NCI-H2227 (cell line): ENCODE measurements around the gene DEK.
"Not testable (repeated sequence)": the region's sequence is repeated elsewhere in the genome, so short reads cannot be mapped to it uniquely, and the experiment has no call there.

Experiments used
- DNase-seq: peaks from one replicate; lab custom pipeline; 2025; ENCODE audit not compliant: unreplicated experiment; lab: John Stamatoyannopoulos, UW

DEK gene

DNA sequence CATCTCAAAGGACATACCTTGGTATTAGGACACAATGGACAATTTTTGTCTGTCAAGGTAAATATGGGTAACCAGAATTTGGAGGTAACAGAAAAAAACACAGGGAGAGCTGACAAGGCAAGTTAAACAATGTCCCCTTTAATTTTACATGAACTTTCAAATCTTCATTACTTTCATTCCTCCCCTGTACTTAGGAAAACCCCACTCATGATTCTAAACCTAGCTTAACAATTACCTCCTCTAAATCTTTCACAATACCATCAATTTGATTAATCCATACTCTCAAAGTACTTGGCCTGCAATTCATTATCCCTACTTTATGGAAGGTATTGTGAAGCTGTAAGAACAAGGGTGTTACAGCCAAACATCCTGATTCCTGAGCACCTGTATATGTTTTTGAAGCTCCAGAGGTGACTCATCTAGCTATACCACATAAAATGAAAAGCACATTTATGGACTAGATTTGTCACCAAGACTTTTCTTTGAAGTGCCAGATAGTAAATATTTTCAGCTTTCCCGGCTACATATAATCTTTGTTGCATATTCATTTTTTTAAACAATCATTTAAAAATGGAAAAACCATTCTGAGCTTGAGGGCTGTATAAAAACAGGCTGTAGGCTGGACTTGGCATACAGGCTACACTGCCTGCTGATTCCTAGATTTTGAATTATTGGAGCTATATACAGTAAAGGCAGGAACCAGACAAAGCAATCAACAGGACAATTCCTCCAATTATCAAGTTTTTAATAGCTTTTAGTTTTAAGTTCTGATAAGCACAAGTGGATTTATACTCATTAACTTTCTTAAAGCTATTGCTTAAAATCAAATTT, 22.9 kb downstream of the DEK start:
- DNase-seq, result no peak

- DNase-seq, result no peak
These were observed 24.1 kb downstream of the DEK start for GRCh38 chr6:18240230-18240629.

GRCh38 chr6:18237167-18237566, 27.2 kb downstream of the DEK start:
- no peak for DNase-seq

GRCh38 chr6:18235524-18235923, 28.8 kb downstream of the DEK start:
- DNase-seq, result no peak

DNA sequence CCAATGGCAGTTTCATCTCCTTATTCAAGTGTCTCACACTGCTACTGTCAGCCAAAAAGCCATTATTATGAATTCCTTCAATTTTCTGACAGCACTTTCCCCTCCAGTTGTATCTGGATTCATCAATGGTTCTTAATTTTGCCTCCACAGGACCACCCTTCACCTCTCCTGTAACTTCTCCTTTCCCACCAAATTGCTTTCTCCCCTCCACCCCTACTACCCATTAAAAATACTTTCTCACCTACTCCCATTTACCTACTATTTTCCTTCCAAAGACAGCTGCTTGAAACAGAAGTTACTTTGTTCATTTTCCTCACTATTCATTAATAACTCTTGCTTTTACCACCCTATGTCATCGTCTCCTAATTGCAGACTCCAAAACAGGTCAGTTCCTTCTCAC, 29.8 kb downstream of the DEK start:
- no peak for DNase-seq

GRCh38 chr6:18233770-18234169, 30.6 kb downstream of the DEK start:
- DNase-seq, result not testable (repeated sequence)

- DNase-seq, result not testable (repeated sequence)
These were observed 32.5 kb downstream of the DEK start for GRCh38 chr6:18231856-18232255.

DNA sequence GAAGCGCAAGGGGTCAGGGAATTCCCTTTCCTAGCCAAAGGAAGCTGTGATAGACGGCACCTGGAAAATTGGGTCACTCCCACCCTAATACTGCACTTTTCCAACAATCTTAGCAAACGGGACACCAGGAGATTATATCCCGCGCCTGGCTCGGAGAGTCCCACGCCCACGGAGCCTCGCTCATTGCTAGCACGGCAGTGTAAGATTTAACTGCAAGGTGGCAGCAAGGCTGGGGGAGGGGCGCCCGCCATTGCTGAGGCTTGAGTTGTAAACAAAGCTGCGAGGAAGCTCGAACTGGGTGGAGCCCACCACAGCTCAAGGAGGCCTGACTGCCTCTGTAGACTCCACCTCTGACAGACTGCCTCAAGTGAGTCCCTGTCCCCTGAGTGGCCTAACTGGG, 35.7 kb downstream of the DEK start:
- not testable (repeated sequence) for DNase-seq

- not testable (repeated sequence) for DNase-seq
These were observed 37.2 kb downstream of the DEK start for GRCh38 chr6:18227166-18227565.

- DNase-seq, result not testable (repeated sequence)
These were observed 37.8 kb downstream of the DEK start for GRCh38 chr6:18226451-18227105.

DNA sequence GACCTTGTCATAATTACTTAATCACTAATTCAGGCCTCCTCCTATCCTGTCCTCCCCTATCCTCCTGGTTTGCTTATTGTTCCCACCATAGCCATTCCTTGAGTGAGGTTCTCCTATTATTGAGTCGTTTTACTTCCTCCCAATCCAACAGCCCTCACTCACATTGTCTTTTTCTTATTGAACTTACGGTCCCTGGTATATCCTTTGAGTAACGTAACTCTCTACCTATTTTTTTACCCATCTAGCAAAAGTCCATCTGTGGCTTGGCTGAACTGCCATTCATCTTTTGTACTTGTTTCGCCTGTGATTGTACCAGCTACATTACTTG, 43.1 kb downstream of the DEK start:
- no peak for DNase-seq

- DNase-seq, result no peak
These were observed 44.7 kb downstream of the DEK start for GRCh38 chr6:18219591-18219990.

DNA sequence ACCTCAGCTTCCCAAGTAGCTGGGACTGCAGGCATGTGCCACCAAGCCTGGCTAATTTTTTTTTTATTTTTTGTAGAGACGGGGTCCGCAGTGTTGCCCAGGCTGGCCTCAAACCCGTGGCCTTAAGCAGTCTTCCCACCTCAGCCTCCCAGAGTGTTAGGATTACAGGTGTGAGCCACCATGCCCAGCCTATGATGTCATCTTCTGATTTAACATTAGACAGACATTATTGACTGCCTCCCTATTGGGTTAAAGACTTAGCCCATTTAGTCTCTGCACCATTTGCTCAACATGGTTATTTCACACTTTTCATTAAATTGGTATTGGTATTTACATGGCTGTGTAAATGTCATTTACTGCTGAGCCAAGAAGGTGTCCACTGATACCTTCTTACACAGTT, 46.1 kb downstream of the DEK start:
- DNase-seq, result no peak

- no peak for DNase-seq
These were observed 47.9 kb downstream of the DEK start for GRCh38 chr6:18216411-18216810.

DNA sequence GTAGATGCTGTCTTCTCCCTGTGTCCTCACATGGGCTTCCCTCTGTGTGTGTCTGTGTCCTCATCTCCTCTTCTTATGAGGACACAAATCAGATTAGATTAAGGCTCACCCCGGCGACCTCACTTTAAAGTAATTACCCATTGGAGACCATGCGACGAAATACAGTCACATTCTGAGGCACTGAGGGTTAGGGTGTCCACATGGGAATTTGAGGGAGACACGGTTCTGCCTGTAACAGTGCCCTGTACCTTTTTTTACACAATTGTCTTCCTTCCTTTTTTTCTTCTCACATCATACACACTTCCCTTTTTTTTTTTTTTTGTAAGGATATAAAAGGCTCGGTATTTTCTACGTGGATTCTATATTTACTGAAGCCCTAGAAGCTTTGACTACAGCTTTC, 48.9 kb downstream of the DEK start:
- no peak for DNase-seq

GRCh38 chr6:18214003-18214402, 50.3 kb downstream of the DEK start:
- DNase-seq, result no peak

DNA sequence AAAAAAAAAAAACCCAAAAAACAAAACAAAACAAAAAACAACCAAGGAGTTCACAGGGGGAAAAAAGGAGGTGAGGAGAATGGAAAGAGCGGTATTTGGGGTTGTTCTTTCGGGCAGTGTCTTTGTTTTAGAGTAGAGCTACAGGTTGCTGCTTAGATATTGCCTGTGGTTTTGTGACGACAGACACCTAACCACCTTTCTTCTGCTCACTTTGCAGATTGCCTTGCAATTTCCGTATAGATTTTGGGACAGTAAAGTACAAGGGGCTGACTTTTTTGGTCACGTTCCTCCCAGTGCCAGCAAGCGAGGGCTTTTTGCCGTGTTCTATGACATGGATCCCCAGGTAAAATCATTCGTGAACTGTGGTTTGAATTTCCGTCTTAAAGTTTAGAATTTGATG, 50.9 kb downstream of the DEK start:
- DNase-seq, result no peak

- no peak for DNase-seq
These were observed 52.1 kb downstream of the DEK start for GRCh38 chr6:18212231-18212630.

DNA sequence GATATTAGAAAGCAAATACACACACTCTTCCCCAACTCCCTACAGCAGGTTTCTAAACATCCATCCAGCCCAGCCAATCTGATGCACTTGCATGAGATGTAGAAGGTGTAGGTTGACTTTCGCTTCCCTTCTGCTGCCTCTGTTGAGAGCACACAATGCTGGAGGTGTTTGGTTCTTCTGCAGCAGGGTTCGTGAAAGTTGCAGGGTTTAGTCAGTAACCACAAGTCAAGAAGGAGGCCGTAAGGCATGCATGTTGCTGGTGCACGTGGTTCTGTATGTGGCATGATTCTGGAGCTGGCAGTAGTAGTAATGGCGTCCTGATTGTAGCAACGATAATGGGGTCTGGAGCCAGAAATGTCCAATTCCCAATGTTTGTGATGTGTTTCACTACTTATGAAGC, 53.0 kb downstream of the DEK start:
- no peak for DNase-seq

DNA sequence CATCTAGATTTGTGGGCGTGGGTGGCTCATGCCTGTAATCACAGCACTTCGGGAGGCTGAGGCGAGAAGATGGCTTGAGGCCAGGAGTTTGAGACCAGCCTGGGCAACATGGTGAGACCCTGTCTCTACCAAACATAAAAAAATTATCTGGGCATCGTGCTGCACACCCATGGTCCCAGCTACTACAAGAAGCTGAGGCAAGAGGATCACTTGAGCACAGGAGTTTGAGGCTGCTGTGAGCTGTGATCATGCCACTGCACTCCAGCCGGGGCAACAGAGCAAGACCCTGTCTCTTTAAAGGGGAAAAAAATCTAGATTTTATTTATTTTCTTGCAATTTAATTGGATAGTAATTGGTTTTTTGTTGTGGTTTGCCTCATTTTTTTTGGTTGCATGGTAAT, 53.6 kb downstream of the DEK start:
- no peak for DNase-seq

DNA sequence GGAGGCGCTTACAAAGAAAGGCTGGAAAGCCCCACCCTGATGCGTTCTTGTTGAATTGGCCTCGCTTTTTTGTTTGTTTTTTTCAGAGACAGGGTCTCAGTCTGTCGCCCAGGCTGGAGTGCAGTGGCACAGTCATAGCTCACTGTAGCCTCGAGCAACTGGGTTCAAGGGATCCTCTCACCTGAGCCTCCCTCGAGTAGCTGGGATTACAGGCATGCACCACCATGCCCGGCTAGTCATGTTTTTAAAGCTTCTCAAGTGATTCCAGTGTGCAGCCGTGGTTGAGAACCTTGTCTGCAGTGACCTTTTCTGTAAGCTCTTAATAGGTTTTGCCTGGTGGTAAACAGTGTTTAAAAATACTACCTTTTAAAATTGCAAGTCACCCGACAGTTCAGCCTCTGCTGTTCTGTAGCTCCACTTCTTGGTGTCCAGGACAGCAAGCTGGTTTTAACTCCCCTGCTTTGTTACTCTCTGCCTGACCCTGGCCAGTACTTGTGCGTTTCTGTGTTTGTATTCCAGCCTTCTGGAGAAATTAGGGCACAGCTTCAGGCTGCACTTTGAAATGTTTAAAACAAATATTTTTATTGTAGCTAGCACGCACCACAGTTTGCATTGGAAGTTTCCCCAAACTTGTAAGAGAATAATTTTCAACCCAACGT, 54.7 kb downstream of the DEK start:
- DNase-seq, result peak; percentile 7

DNA sequence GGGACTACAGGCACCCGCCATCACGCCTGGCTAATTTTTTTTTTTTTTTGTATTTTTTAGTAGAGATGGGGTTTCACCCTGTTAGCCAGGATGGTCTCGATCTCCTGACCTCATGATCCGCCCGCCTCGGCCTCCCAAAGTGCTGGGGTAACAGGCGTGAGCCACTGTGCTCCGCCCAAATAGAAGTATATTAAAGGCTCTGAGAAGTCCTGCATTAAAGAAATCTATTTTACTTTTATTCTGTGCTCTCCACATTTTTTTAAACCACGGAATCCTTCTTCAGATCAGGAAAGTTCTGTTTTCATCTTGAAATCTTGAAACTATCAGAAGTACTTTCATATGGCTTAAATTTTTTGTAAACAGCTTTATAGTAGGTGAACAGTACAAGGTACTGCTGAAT, 55.6 kb downstream of the DEK start:
- not testable (repeated sequence) for DNase-seq
